SH-SY5Y (cell line): Measurements from ENCODE around the gene FRMD4A.

Experiments used
- GATA2 ChIP-seq: IDR thresholded peaks from 2 replicates; pipeline ENCODE4 v1.6.1; 2011; ENCODE audit warnings: mild to moderate bottlenecking, low read depth, low read length
- GATA3 ChIP-seq: IDR thresholded peaks from 2 replicates; pipeline ENCODE4 v1.6.1; 2011; ENCODE audit warnings: low read depth, mild to moderate bottlenecking, low read length, moderate library complexity

DNA sequence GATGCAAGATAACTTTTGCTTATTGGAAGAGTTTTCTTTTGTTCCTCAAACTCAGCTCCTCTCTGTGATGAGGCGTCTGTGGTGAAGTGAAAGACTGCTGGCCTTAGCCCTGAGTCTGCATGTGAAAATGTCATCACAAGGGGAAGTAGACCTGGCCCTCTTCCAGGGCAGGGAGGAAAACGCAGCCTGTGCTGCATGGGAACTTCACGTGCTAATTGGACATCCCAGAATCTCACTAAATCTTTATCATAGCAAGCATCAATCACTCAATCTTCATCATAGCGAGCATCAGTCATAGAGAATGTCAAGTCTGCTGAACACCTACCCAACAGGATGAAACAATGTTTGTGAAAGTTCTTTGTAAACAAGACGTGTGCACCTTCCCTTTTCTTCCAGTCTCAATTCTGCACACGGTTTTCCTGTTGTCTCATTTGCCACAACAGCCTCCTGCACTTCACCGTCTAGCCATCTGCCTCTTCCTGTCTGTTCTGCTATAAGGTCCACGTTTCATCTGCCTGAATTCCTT, 314.6 kb downstream of the FRMD4A start:
- TF ChIP-seq GATA2, result no peak
- TF ChIP-seq GATA3, result no peak
